Colon (tissue), 2 donors: Measurements from ENCODE around the gene C1orf35.

Experiments
- FAIRE-seq: peaks from 2 replicates; lab custom pipeline; 2012; peaks lifted over from hg19 to GRCh38; lab: Jason Lieb, UNC
- donor health status: control.
- donor health status: control.

The C1orf35 gene

DNA sequence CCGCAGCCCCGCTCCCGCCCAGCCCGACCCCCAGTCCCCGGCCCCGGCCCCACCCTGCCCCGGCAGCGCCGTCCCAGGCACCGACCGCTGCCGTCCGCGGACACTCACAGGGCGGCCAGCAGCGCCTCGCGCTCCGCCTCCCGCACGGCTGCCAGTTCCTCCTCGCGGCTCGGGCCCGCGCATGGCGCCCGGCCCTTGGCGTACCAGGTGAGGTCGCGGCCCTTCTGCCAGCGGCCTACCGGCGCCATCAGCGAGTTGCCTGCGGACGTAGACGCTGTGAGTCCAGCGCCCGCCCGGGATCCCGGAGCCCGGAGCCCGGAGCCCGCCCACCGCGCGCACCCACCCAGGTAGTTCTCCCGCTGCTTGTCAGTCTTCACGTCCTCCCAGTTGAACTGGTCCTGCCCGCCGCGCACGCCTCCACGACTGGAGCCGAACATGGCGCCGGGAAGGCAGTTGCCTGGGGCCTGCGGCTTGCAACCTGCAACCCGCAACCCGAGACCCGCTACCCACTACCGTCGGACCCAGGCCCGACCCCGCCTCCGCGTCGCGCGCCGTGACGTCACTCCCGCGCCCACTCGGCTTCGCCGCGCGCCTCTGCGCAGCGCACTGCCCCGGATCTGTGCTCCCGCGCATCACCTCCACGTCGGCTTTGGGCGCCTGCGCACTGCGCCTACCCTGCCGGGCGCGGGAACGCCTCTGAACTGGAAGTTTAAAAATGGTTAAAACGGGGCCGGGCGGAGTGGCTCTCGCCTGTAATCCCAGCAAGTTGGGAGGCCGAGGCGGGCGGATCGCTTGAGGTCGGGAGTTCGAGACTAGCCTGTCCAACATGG, at the start of gene C1orf35:
C1orf35 (minus strand) TSS at position 535 of the 830 bp plus-strand sequence; CDS start at position 437, 98 bp downstream.
- no peak for FAIRE-seq

DNA sequence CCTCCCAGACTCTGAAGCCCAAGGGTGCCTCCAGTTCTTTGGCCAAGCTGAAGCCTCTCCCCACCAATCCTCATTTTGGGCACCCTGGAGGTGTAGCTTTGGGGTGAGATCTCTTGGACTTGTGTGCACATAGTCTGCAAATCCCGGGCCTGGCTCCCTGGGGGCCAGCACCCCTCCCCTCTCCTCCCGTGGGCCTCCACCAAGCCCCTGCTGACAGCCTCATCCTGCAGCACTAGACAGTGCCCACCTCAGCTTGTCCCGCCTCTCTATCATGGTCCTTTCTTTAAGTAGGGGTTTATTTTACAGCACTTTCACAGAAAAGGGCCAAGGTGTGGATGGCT, 49.8 kb upstream of the C1orf35 start:
- FAIRE-seq: no peak

- no peak for FAIRE-seq
Measured at GRCh38 chr1:228152097-228152917, 49.2 kb upstream of the C1orf35 start.

GRCh38 chr1:228151180-228151925, 48.2 kb upstream of the C1orf35 start:
- no peak for FAIRE-seq

DNA sequence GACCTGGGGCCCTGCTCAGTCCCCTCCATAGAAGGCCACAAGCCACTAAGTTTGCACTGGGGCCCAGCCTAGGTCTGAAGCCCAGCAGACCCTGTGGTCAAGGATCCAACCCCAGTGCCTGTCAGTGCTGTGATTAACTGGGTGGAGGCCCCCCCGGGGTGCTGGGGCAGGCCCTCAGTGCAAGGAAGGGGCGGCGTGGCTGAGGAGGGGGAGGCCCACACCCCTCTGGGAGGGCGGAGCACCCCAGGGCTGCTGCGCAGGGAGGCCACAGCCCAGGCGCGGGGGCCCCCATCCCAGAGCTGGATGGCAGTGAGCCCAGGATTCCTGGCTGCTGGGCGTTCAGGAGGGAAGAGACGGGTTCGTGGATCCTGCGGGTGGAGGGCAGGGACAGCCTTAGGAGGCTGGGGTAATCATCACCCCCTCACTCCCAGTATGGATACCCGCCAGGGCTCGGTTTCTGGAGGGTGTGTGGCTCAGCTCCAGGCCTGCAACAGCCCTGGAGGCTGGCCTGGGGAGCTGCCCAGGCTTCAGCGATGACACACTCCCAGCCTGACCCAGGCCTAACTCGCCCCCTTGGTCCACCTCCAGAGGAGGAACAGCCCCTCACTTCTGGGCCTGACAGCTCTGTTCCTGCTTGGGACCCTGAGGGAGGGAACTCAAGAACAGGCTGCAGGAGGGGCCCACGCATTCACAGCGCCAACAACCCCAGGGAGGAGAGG, 47.5 kb upstream of the C1orf35 start:
- FAIRE-seq: no peak

DNA sequence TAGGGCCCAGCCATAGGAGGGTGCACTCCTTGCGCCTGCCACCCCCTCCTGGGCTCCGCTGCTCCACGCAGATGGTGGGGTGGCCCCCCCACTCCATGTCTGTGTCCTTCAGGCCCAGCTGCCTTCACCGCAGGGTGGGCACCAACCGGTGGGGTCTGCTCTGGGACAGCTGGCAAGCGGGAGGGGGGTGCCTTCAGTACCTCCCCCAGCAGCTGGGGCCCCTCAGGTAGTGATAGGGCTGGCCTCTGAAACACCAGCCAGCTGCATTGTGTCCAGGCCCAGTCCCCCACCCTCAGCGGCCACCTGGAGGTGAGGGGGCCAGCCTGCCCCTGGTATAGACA, 47.0 kb upstream of the C1orf35 start:
- no peak for FAIRE-seq

DNA sequence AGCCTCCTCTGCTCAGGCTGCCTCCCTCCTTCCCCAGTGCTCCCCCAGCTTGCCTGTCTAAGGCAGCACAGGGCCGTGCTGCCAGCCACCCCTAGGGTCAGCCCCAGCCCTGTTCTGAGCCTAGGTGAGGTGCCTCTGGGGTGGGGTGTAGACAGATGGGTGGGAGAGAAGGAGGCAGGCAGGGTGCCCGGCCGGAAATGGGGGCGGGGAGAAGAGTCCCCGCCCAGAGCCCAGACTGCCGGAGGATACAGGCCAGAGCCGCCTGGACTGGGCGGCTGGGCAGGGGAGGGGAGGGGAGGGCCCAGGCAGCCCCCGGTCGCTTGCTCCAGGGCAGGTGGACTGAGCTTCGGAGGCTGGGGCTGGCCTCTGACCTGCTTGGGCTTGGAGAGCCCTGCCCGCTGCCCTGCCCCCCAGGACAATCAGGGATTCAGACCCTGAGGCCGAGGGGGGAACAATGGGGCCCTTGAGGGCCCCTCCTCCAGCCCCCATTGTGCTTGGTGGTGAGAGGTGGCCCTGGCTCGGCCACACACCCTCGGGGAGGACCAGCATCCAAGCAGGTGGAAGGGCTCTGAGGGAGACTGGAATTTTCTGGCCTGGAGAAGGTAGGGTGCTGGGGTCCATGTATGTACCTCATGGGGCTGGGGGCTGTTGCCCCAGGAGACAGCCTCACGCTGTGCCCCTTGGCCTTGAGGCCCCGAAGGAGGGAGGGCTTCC, 46.4 kb upstream of the C1orf35 start, which contains the start of gene GJC2:
GJC2 (plus strand) TSS at position 525 of the 714 bp plus-strand sequence. CDS start 7,829 bp downstream, outside the sequence.
- no peak for FAIRE-seq

DNA sequence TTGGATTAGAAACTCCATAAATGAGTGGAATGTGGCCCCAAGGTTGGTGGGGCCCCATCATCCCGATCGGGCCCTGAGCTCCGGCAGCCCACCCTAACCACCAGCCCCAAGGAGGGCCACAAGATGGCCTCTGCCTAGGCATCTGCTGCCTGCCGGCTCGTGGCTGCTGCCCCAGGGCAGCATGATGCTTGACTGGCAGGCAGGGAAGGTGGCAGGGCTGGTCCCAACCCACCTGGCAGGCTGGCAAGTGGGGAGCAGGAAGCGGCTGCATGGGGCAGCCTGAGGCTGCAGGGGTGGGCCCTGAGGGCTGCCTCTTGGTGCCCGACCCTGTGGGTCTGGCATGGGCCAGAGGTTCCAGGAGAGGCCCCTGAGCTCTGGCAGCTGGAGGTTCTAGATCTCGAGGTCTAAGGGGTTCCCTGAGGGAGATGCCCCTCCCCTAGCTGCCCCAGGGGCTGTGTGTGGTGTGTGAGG, 45.8 kb upstream of the C1orf35 start:
- no peak for FAIRE-seq

DNA sequence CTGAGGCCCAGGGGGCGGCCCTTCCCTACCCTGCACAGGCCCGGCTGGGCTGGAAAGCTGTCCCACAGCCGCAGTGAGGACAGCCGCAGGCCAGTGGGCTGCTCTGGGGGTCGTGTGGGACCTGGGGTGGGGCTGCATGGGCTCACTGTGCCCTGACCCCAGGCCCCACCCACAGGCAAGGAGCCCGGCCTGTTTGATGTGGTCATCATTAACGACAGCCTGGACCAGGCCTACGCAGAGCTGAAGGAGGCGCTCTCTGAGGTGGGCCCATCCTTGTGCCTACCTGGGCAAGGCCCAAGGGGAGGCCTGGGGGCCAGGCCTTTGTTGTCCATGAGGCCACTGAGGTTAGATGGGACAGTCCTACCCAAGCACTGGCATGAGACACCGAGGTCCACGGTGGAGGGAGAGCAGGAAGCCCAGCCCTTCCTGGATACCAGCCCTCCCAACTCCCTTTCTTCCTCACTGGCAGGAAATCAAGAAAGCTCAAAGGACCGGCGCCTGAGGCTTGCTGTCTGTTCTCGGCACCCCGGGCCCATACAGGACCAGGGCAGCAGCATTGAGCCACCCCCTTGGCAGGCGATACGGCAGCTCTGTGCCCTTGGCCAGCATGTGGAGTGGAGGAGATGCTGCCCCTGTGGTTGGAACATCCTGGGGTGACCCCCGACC, 45.2 kb upstream of the C1orf35 start:
- FAIRE-seq: no peak

GRCh38 chr1:228147768-228148167, 44.6 kb upstream of the C1orf35 start:
- FAIRE-seq: no peak

- no peak for FAIRE-seq
Measured at GRCh38 chr1:228147151-228147693, 44.1 kb upstream of the C1orf35 start.

GRCh38 chr1:228146417-228147150, 43.5 kb upstream of the C1orf35 start:
- no peak for FAIRE-seq

GRCh38 chr1:228145463-228146416, 42.6 kb upstream of the C1orf35 start:
- FAIRE-seq: no peak

DNA sequence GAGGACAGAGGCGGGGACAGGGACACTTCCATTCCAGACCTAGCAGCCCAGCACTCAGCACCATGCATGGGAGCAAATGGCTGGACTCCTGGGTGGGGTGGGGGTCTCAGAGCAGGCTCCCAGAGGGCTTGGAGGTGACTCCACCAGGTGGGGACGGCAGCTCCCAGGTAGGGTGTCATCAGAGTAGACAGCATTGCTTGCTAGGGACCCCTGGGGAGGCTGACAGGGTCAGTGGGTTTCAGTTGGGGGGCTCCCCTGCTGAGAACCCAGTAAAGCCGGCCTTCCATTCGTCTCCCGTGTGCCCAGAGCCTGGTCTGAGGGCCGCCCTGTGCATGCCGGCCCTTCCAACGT, 41.8 kb upstream of the C1orf35 start:
- no peak for FAIRE-seq

DNA sequence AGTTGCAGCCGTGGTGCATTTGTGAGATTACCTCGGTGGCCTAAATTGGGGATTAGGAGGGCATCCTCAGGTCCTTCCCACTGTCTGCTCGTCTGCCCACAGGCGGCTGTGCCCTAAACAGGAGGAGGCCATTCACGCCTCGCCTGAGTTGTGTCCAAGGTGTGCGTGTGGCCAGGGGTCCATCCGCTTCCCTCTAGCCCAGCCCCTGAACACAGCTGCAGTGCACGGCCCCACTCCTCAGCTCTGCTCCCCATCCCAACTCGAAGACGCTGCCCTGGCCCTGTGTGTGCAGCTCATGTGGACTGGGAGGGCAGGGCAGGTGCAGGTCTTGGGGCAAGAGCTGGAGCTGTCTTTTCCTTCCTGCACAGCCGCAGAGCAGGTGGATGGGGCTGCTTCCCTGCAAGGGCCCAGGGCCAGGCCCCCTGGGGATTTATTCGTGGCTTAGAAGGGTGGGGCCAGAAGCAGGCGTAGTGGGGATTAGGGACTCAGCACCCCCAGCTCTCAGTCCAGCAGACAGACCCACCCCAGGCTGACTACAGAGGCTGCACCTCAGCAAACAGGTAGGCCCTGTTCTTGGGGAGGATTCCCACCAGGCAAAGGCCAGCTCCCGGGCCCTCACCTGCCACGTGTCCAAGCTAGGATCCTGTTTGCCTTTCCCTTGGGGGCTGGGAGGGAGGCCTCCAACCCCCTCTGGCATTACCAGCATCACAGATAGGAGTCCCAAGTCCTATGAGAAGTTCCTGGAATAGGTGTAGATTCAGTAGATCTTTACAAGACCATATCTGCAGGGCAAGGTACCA, 41.3 kb upstream of the C1orf35 start:
- no peak for FAIRE-seq

DNA sequence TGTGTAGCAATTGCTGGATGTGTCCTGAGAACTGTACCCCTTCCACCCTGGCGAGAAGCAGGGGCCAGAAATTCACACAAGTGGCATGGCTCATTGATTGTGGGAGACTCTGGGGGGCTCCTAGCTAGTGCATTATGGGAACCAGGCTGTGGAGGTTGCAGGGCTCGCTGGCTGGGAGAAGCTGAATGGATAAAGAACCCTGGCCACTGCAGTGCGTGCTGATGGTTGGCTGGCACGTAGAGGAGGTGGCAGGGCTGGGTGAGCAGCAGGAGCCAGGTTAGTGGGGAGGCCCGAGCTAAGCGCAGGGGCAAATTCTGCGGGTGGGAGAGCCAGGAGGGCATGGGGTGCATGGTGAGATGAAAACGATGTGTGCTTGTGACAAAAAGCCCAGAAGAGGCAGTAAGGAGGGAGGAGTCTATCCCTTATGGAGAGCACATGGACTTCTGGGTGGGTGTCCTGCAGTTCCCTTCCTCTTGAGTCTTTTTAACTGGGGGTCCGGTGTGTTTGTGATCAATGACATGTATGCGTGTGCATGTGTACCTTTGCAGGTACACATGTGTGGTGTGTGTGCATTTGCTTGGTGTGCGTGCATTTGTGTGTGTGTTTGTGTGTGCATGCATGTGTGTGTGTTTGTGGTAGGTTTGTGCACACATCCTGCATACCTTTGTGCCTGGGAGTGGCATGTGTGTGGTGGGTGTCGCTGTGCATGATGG, 40.5 kb upstream of the C1orf35 start:
- FAIRE-seq: no peak

- no peak for FAIRE-seq
Measured at GRCh38 chr1:228142701-228143136, 39.6 kb upstream of the C1orf35 start.
